H9 (cell line): ENCODE data around the gene IL1RAPL1. TPM values are rescaled to one million over a fixed set of nuclear protein-coding genes. Genes with fewer than 3 reads are reported as not detected.

Experiments
- DNase-seq: peaks from one replicate; pipeline ENCODE4 v3.0.0-alpha.2; 2017
- H2AFZ ChIP-seq: one replicate; pipeline ENCODE4 v1.6.1; 2013; ENCODE audit warnings: mild to moderate bottlenecking, low read length, control low read depth, moderate library complexity
- H2AK5ac ChIP-seq: 2 replicates; pipeline ENCODE4 v1.6.1; 2013; ENCODE audit warnings: low read length, control low read depth, mixed read lengths; ENCODE audit not compliant: insufficient read length
- H2BK120ac ChIP-seq: one replicate; pipeline ENCODE4 v1.6.1; 2013; ENCODE audit warnings: low read depth, mild to moderate bottlenecking, low read length, control low read depth, inconsistent platforms; ENCODE audit not compliant: poor library complexity, severe bottlenecking
- H2BK12ac ChIP-seq: 2 replicates; pipeline ENCODE4 v1.6.1; 2013; ENCODE audit warnings: low read length, control low read depth, mixed read lengths, low read depth; ENCODE audit not compliant: insufficient read length
- H2BK15ac ChIP-seq: 2 replicates; pipeline ENCODE4 v1.6.1; 2013; ENCODE audit warnings: low read depth, low read length, control low read depth
- H2BK20ac ChIP-seq: one replicate; pipeline ENCODE4 v1.6.1; 2013; ENCODE audit warnings: low read depth, mild to moderate bottlenecking, low read length, control low read depth, inconsistent platforms; ENCODE audit not compliant: poor library complexity, severe bottlenecking
- H2BK5ac ChIP-seq: 2 replicates; pipeline ENCODE4 v1.6.1; 2013; ENCODE audit warnings: low read length, control low read depth, mixed read lengths; ENCODE audit not compliant: insufficient read length
- H3K14ac ChIP-seq: 2 replicates; pipeline ENCODE4 v1.6.1; 2013; ENCODE audit warnings: low read length, control low read depth; ENCODE audit not compliant: insufficient read depth
- H3K18ac ChIP-seq: 2 replicates; pipeline ENCODE4 v1.6.1; 2013; ENCODE audit warnings: low read depth, mild to moderate bottlenecking, mixed read lengths, low read length, control low read depth; ENCODE audit not compliant: insufficient read length
- H3K23ac ChIP-seq: 2 replicates; pipeline ENCODE4 v1.6.1; 2013; ENCODE audit warnings: low read length, control low read depth, mixed read lengths, low read depth; ENCODE audit not compliant: insufficient read length
- H3K23me2 ChIP-seq: 2 replicates; pipeline ENCODE4 v1.6.1; 2013; ENCODE audit warnings: low read depth, mild to moderate bottlenecking, mixed read lengths, low read length, control low read depth; ENCODE audit not compliant: insufficient read length, poor library complexity, severe bottlenecking
- H3K27ac ChIP-seq: 2 replicates; pipeline ENCODE4 v1.5.1; 2013; ENCODE audit warnings: low read length, control low read depth, mixed read lengths, low read depth; ENCODE audit not compliant: insufficient read length
- H3K27me3 ChIP-seq: 2 replicates; pipeline ENCODE4 v1.6.1; 2013; ENCODE audit warnings: low read length, control low read depth, inconsistent platforms; ENCODE audit not compliant: insufficient read depth
- H3K4ac ChIP-seq: 2 replicates; pipeline ENCODE4 v1.6.1; 2013; ENCODE audit warnings: low read depth, mild to moderate bottlenecking, control low read depth, inconsistent platforms, low read length, moderate library complexity
- H3K4me1 ChIP-seq: 2 replicates; pipeline ENCODE4 v1.6.1; 2013; ENCODE audit warnings: low read length, control low read depth, inconsistent platforms; ENCODE audit not compliant: insufficient read depth
- H3K4me2 ChIP-seq: 2 replicates; pipeline ENCODE4 v1.6.1; 2013; ENCODE audit warnings: low read length, control low read depth, mixed read lengths; ENCODE audit not compliant: insufficient read length, insufficient read depth
- H3K56ac ChIP-seq: 2 replicates; pipeline ENCODE4 v1.6.1; 2013; ENCODE audit warnings: low read depth, mild to moderate bottlenecking, mixed read lengths, low read length, control low read depth; ENCODE audit not compliant: insufficient read length
- H3K79me1 ChIP-seq: 2 replicates; pipeline ENCODE4 v1.6.1; 2013; ENCODE audit warnings: low read depth, mild to moderate bottlenecking, moderate library complexity, low read length, control low read depth, inconsistent platforms; ENCODE audit not compliant: insufficient read depth, poor library complexity, severe bottlenecking
- H3K79me2 ChIP-seq: 2 replicates; pipeline ENCODE4 v1.6.1; 2013; ENCODE audit warnings: low read length, control low read depth, inconsistent platforms; ENCODE audit not compliant: insufficient read depth
- H3K9ac ChIP-seq: 2 replicates; pipeline ENCODE4 v1.6.1; 2013; ENCODE audit warnings: low read length, control low read depth, mixed read lengths; ENCODE audit not compliant: insufficient read length; ENCODE audit errors: extremely low read depth
- H3K9me3 ChIP-seq: one replicate; pipeline ENCODE4 v1.6.1; 2013; ENCODE audit warnings: low read depth, low read length, inconsistent platforms; ENCODE audit not compliant: control insufficient read depth
- H3T11ph ChIP-seq: one replicate; pipeline ENCODE4 v1.6.1; 2013; ENCODE audit warnings: mild to moderate bottlenecking, low read length, control low read depth, inconsistent platforms
- H4K20me1 ChIP-seq: one replicate; pipeline ENCODE4 v1.6.1; 2013; ENCODE audit not compliant: control insufficient read depth, insufficient read length, insufficient read depth
- H4K5ac ChIP-seq: 2 replicates; pipeline ENCODE4 v1.6.1; 2013; ENCODE audit warnings: low read depth, mild to moderate bottlenecking, mixed read lengths, low read length, control low read depth; ENCODE audit not compliant: insufficient read length
- H4K8ac ChIP-seq: replicated peaks from 2 replicates; pipeline ENCODE4 v1.6.1; 2013; ENCODE audit warnings: low read length, control low read depth, mixed read lengths, low read depth; ENCODE audit not compliant: insufficient read length
- H4K91ac ChIP-seq: 2 replicates; pipeline ENCODE4 v1.6.1; 2013; ENCODE audit warnings: low read depth, mild to moderate bottlenecking, moderate library complexity, mixed read lengths, low read length, control low read depth; ENCODE audit not compliant: insufficient read length
- H3K27ac Mint-ChIP-seq, 3 experiments: 2 replicates in 2 of 3; 3 replicates in 1 of 3; pipeline ENCODE4 v1.8.0; 2020 to 2021; ENCODE audit warnings: mixed read lengths in 3 of 3, mild to moderate bottlenecking in 1 of 3, moderate library complexity in 1 of 3
- H3K27me3 Mint-ChIP-seq: 2 replicates; pipeline ENCODE4 v1.8.0; 2021; ENCODE audit warnings: low read depth, mild to moderate bottlenecking, moderate library complexity, mixed read lengths
- H3K36me3 Mint-ChIP-seq, 3 experiments: 2 replicates in 2 of 3; 3 replicates in 1 of 3; pipeline ENCODE4 v1.8.0; 2020 to 2021; ENCODE audit warnings: low read depth in 3 of 3, mixed read lengths in 3 of 3; ENCODE audit not compliant: insufficient read depth in 1 of 3
- H3K4me1 Mint-ChIP-seq, 2 experiments: 2 replicates each; pipeline ENCODE4 v1.8.0; 2020; ENCODE audit warnings: mixed read lengths in 2 of 2
- H3K4me3 Mint-ChIP-seq, 2 experiments: 2 replicates in 1 of 2; 3 replicates in 1 of 2; pipeline ENCODE4 v1.8.0; 2020 to 2021; ENCODE audit warnings: mild to moderate bottlenecking in 2 of 2, mixed read lengths in 2 of 2, moderate library complexity in 1 of 2
- H3K9me3 Mint-ChIP-seq, 2 experiments: 2 replicates in 1 of 2; 3 replicates in 1 of 2; pipeline ENCODE4 v1.8.0; 2020; ENCODE audit warnings: mild to moderate bottlenecking in 2 of 2, mixed read lengths in 2 of 2, moderate library complexity in 1 of 2
- CTCF ChIP-seq: fragments of 200-600 bp; sonication (generic); conservative IDR thresholded peaks from 3 replicates; pipeline ENCODE4 v1.8.0; 2021; ENCODE audit warnings: antibody characterized with exemption, mild to moderate bottlenecking
- total RNA-seq: library from RNA; stranded (reverse); gene quantifications from 2 replicates; pipeline ENCODE4 v1.2.1, GENCODE V29; 2021

The IL1RAPL1 gene
- total RNA-seq, 1 experiment from 2014 or later = 0.31 TPM

GRCh38 chrX:28981952-28982351 lies 394.7 kb downstream of the IL1RAPL1 start:
- no peak overlapping the region for H3K27ac ChIP-seq
- no peaks in the 10 kb centered on the region for H3K27me3 ChIP-seq
- no peaks in the 10 kb centered on the region for H4K20me1 ChIP-seq
- H3K23me2 ChIP-seq = no peaks in the 10 kb centered on the region
- no peak overlapping the region for H4K8ac ChIP-seq
- no peak overlapping the region for H3K9ac ChIP-seq
- H3K9me3 ChIP-seq = no peaks in the 10 kb centered on the region
- peaks cover 0 to 3% (median 0%) of the 10 kb centered on the region in 3 experiments; a peak in 2 of 7 replicates for H3K36me3 Mint-ChIP-seq
- no peak overlapping the region for H3K56ac ChIP-seq
- no peaks in the 10 kb centered on the region for H3K79me2 ChIP-seq
- DNase-seq = no peak
- H3K23ac ChIP-seq = no peak overlapping the region
- H3K27me3 Mint-ChIP-seq = no peaks in the 10 kb centered on the region
- no peak overlapping the region for H4K91ac ChIP-seq
- no peak overlapping the region for H2BK15ac ChIP-seq
- no peaks in the 10 kb centered on the region for H3K4me1 ChIP-seq
- H3K27ac Mint-ChIP-seq = peak overlapping the region in 1 of 3 experiments; percentile 70; a peak in 1 of 7 replicates
- H2AFZ ChIP-seq = no peak overlapping the region
- H2BK5ac ChIP-seq = no peak overlapping the region
- H2BK20ac ChIP-seq = no peak overlapping the region
- H3K18ac ChIP-seq = no peak overlapping the region
- no peak overlapping the region for H4K5ac ChIP-seq
- peaks cover 6 to 54% of the 10 kb centered on the region in 2 experiments for H3K9me3 Mint-ChIP-seq
- no peak overlapping the region for H2AK5ac ChIP-seq
- H3K4me3 Mint-ChIP-seq = no peak overlapping the region
- H2BK120ac ChIP-seq = no peak overlapping the region
- no peaks in the 10 kb centered on the region for H3K79me1 ChIP-seq
- H3K4me1 Mint-ChIP-seq = peaks cover 8% of the 10 kb centered on the region in 2 experiments
- no peak for TF ChIP-seq CTCF
- no peak overlapping the region for H3K4ac ChIP-seq
- no peak overlapping the region for H3K4me2 ChIP-seq
- H2BK12ac ChIP-seq = no peak overlapping the region
- no peak overlapping the region for H3T11ph ChIP-seq
- no peak overlapping the region for H3K14ac ChIP-seq
